Measurements from ENCODE around the gene VPS51. TPM values are rescaled to one million over a fixed set of nuclear protein-coding genes. Genes with fewer than 3 reads are reported as not detected.
A peak's percentile ranks its signal among the peaks of the same experiment; 100 is the strongest.

Gene VPS51
- total and polyA plus RNA-seq, 10 of the 15 experiments (the other 5 are each of a cell fraction or from before 2014, with no cell fraction given), result 1.5 to 279 (median 53.2) TPM

DNA sequence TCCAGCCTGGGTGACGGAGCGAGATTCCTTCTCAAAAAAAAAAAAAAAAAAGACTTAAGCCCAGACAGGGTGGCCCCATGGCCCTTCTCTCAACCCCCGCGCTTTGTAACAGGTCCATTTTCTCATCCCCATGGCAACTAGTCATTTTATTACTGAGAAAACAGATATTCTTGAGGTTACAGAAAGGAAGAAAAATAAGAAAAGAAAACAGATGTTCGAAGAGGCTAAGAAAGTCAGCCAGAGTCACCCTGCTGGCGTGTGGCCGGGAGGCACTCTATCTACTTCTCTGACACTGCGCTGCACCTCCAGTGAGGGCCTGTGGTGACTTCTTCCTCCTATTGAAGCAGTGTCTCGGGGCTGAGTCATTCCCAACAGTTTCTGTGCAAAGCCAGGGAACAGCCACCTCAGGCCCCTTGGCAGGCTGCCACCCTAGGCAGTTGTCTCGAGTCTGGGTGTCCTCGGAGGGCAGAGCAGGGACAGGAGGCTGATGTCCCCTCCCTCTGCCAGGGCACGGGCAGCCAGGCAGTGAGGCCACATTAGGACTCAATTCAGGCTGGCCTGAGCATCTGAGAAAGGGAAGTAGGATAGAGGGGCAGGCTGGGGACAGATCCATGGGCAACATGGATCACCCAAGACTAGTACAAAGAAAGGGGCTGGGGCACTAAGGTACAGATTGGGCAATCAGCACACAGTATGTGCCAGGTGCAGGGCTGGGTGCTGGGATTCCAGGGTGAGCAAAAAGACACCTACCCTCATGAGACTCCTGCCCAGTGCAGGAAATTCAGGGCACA lies 54.7 kb downstream of the VPS51 start (continued):
- TF ChIP-seq, protein P1, sequence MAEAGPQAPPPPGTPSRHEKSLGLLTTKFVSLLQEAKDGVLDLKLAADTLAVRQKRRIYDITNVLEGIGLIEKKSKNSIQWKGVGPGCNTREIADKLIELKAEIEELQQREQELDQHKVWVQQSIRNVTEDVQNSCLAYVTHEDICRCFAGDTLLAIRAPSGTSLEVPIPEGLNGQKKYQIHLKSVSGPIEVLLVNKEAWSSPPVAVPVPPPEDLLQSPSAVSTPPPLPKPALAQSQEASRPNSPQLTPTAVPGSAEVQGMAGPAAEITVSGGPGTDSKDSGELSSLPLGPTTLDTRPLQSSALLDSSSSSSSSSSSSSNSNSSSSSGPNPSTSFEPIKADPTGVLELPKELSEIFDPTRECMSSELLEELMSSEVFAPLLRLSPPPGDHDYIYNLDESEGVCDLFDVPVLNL (IDR thresholded peaks at IDR 0.05; ENCODE audit: low read depth, low read length), result no peak
- TF ChIP-seq, protein P2, sequence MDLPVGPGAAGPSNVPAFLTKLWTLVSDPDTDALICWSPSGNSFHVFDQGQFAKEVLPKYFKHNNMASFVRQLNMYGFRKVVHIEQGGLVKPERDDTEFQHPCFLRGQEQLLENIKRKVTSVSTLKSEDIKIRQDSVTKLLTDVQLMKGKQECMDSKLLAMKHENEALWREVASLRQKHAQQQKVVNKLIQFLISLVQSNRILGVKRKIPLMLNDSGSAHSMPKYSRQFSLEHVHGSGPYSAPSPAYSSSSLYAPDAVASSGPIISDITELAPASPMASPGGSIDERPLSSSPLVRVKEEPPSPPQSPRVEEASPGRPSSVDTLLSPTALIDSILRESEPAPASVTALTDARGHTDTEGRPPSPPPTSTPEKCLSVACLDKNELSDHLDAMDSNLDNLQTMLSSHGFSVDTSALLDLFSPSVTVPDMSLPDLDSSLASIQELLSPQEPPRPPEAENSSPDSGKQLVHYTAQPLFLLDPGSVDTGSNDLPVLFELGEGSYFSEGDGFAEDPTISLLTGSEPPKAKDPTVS (IDR thresholded peaks at IDR 0.05; ENCODE audit: low read depth, low read length), result no peak
- TF ChIP-seq POLR2AphosphoS5 (IDR thresholded peaks at IDR 0.05; ENCODE audit: low read length) (no peak), SREBF1 (IDR thresholded peaks at IDR 0.05; ENCODE audit: low read length) (no peak), ASH2L (IDR thresholded peaks at IDR 0.05; ENCODE audit: borderline replicate concordance, low read depth) (no peak)

- FAIRE-seq, result no peak
- RAD21 ChIA-PET (ENCODE audit: unreplicated experiment), result no interaction called here
- no peaks in the 10 kb centered on the region for H4K20me1 ChIP-seq (ENCODE audit: control insufficient read depth, insufficient read depth)
- in situ Hi-C loops (cut with MboI), result no loop called here
- H3K27ac ChIP-seq (ENCODE audit: control insufficient read depth, insufficient read depth), result peak overlapping the region; percentile 82
- SMC1A ChIA-PET (ENCODE audit: uncharacterized antibody, unreplicated experiment), result interaction anchor here (0.6 kb wide), 1 partner anchor 91 kb away, joined by 3 read pairs; no protein-coding TSS in a partner anchor
- ATAC-seq, result no peak
- H3K27me3 ChIP-seq (replicated peaks in 1 of 2; ENCODE audit: control insufficient read depth in 2 of 2, insufficient read depth in 2 of 2, low read length in 1 of 2), result no peaks in the 10 kb centered on the region; a peak in 1 of 4 replicates
- intact Hi-C loops (cut with micrococcal nuclease; ENCODE audit: unreplicated experiment), result no loop called here
- H3K36me3 ChIP-seq (ENCODE audit: control insufficient read depth in 2 of 2, insufficient read depth in 2 of 2, low read length in 1 of 2), result no peaks in the 10 kb centered on the region
- TF ChIP-seq RCOR1 (conservative IDR thresholded peaks at IDR 0.05; ENCODE audit: low read depth, low read length) (no peak), ZSCAN29 (IDR thresholded peaks at IDR 0.05) (no peak), BRCA1 (IDR thresholded peaks at IDR 0.05; ENCODE audit: low read depth, low read length) (no peak), SUZ12 (IDR thresholded peaks at IDR 0.05; ENCODE audit: unreplicated experiment) (no peak), NFIC (IDR thresholded peaks at IDR 0.05; ENCODE audit: low read depth, low read length) (no peak)
- TF ChIP-seq, protein P3, sequence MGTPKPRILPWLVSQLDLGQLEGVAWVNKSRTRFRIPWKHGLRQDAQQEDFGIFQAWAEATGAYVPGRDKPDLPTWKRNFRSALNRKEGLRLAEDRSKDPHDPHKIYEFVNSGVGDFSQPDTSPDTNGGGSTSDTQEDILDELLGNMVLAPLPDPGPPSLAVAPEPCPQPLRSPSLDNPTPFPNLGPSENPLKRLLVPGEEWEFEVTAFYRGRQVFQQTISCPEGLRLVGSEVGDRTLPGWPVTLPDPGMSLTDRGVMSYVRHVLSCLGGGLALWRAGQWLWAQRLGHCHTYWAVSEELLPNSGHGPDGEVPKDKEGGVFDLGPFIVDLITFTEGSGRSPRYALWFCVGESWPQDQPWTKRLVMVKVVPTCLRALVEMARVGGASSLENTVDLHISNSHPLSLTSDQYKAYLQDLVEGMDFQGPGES (IDR thresholded peaks at IDR 0.05), result no peak
- CTCF ChIA-PET, result interaction anchor here (0.8 to 0.9 kb wide), 2 partner anchors 40 to 41 kb away, joined by 3 read pairs; partner anchors contain the start of gene TM7SF2
- H3K9ac ChIP-seq (ENCODE audit: control insufficient read depth, insufficient read depth, low read length), result no peak overlapping the region; the same call in 1 of the 2 replicates
- H3K79me2 ChIP-seq (ENCODE audit: control insufficient read depth, insufficient read depth, low read length), result no peaks in the 10 kb centered on the region
- 47% methylated on average over 3 of the region's 3 CpGs for WGBS (ENCODE audit: insufficient coverage, insufficient replicate concordance, low lambda C conversion rate, missing lambda C conversion rate)
- H3K4me2 ChIP-seq (ENCODE audit: control insufficient read depth, insufficient read depth), result peak overlapping the region; percentile 91
- BruUV-seq (replicated peaks), result no TSS peak
- H3K9me3 ChIP-seq (replicated peaks; ENCODE audit: control insufficient read depth, insufficient read depth, low read length), result no peaks in the 10 kb centered on the region
- POLR2A ChIA-PET, result interaction anchor here (1.2 kb wide), 1 partner anchor 16 kb away, joined by 3 read pairs; no protein-coding TSS in a partner anchor
- no peak overlapping the region for H3K4me3 ChIP-seq
- peaks cover 29% of the 10 kb centered on the region for H3K4me1 ChIP-seq (ENCODE audit: control insufficient read depth, insufficient read depth, low read length)
- H2AFZ ChIP-seq (ENCODE audit: control insufficient read depth, low read depth, low read length), result peak overlapping the region; percentile 92
- no peak for DNase-seq (ENCODE audit: low read depth, low spot score)
These were observed 55.4 kb downstream of the VPS51 start for GRCh38 chr11:65151331-65151899.

Measured in GM12878 (cell line).